Adipose tissue (tissue), 3 donors: ENCODE results near the gene ENPP6. TPM values are rescaled to one million over a fixed set of nuclear protein-coding genes. Genes with fewer than 3 reads are reported as not detected.
"Not testable (repeated sequence)": the region's sequence is repeated elsewhere in the genome, so short reads cannot be mapped to it uniquely, and the experiment has no call there.

Experiments
- H3K27ac ChIP-seq: one replicate; pipeline ENCODE4 v1.5.1; 2013; ENCODE audit warnings: low read depth, low read length
- WGBS, 3 donors: extraction: QIAGEN DNeasy Blood & Tissue Kit; methylation state at CpG; one replicate each; pipeline ENCODE4 v1.1.7; 2013; 5-methylcytosine and 5-hydroxymethylcytosine counted together
- polyA plus RNA-seq, 3 donors: library from polyadenylated mRNA; stranded (reverse); fragments of 200-250 nt; gene quantifications; one replicate each; pipeline ENCODE4 v1.2.3, GENCODE V29; 2013
- donor health status: healthy with polysubstance abuse.
- donor health status: Bipolar disorder and iron deficiency.
- donor health status: healthy.

ENPP6 gene
- polyA plus RNA-seq, 3 donors: 0.02 to 0.11 (median 0.03) TPM

DNA sequence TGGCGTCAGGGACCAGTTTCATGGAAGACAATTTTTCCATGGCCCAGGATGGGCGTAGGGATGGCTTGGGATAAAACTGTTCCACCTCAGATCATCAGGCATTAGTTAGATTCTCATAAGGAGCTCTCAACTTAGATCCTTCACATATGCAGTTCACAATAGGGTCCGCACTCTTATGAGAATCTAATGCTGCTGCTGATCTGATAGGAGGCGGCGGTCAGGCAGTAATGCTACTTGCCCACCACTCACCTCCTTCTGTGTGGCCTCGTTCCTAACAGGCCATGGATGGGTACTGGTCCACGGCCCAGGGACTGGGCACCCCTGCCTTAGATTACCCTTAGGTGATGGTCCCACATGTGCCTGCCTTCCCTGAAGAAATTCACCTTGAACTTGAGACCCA lies 28.8 kb upstream of the ENPP6 start:
- H3K27ac ChIP-seq: no peak overlapping the region
- 90 to 96% (median 93%) methylated on average over 7 of the region's 7 CpGs for whole genome bisulfite sequencing, 3 donors

DNA sequence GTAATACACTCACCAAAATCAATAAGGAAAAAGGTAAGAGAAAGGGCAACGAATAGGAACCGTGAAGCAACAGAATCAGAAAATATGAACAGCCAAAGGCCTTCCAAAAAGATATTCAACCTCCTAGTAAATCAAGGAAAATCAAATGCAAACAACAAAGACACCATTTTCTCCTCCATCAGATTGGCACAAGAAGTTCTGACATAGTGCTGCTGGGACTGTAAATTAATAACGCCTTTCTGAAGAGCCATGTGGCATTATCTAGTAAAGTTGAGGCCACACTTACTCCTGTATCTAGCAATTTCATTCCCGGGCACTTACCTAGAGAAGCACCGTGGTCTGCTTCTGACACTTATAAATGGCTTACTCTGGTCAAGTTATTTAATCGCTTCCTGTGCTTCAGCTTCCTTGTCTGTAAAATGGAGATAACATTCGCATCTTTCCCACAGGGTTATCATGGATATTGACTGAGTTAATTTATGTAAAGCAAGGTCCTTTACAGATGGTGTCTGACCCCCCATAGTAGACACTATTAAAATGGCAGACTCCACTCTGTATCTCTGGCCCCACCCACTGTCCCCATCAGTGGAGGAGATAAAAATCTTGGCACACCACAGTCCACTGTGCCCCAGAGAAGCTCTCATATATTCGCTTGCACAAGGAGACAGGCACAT lies 20.5 kb upstream of the ENPP6 start:
- WGBS, 3 donors: 59 to 69% (median 65%) methylated on average over 8 of the region's 8 CpGs
- H3K27ac ChIP-seq: no peak overlapping the region

DNA sequence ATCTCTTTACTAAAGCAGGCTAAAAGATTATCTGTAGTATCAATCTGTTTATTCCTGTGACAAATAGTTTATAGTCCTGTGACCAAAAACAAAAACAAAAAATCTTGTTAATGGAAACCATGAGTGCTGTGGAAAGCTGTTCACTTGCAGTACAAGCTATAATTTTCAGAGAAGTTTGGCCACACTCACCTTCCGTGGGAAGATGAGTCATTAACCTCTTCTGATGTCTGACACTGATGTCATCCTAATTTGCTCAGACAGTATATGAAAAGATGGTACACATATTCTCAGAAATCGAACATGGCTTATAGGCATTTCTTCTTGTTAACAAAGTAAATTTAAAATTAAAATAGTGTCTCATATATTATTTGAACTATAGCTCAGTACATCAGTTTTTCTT lies 19.9 kb upstream of the ENPP6 start:
- H3K27ac ChIP-seq: no peak overlapping the region
- WGBS, 3 donors: 56 to 57% (median 56%) methylated on average over 2 of the region's 2 CpGs

DNA sequence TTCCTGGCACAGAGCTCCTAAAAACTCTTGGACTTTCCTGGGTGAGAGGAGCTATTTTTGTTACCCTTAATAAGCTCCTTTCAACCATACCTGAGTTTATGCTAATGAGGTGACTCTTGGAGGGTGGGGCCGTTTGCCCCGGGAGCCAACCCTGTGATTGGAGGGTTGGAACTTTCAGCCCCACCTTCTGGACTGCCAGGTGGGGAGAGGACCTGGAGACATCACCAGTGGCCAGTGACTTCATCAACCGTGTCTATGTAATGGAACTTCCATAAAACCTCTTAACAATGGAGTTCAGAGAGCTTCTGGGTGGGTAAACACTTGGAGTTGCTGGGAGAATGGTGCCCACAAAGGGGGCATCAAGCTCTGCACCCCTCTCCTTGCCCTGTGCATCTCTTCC lies 17.9 kb upstream of the ENPP6 start:
- H3K27ac ChIP-seq: no peak overlapping the region
- WGBS, 3 donors: 78 to 89% (median 83%) methylated on average over 3 of the region's 3 CpGs

DNA sequence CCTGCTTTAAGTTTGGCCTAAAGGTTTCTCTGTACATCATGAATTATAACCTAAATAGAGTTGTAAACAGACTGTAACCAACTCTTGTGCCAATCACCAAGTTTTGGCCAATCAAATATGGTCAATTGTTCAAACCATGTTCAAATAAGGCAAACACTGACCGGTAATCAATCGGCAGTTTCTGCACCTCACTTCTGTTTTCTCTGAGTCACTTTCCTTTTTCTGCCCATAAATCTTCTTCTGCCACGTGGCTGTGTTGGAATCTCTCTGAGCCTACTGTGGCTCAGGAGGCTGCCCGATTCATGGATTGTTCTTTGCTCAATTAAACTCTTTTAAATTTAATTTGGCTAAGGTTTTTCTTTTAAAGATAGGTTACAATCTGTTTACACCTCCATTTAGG lies 16.5 kb upstream of the ENPP6 start:
- 67 to 84% (median 69%) methylated on average over 4 of the region's 4 CpGs for WGBS, 3 donors
- H3K27ac ChIP-seq: no peak overlapping the region

DNA sequence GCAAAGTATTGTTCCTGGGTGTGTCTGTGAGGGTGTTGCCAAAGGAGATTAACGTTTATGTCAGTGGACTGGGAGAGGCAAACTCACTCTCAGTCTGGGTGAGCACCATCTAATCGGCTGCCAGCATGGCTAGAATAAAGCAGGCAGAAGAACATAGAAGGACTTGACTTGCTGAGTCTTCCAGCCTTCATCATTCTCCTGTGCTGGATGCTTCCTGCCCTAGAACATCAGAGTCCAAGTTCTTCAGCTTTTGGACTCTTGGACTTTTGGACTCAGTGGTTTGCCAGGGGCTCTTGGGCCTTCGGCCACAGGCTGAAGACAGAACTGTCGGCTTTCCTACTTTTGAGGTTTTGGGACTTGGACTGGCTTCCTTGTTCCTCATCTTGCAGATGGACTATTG lies 15.3 kb upstream of the ENPP6 start:
- H3K27ac ChIP-seq: no peak overlapping the region
- WGBS, 3 donors: 72 to 81% (median 75%) methylated on average over 4 of the region's 4 CpGs

DNA sequence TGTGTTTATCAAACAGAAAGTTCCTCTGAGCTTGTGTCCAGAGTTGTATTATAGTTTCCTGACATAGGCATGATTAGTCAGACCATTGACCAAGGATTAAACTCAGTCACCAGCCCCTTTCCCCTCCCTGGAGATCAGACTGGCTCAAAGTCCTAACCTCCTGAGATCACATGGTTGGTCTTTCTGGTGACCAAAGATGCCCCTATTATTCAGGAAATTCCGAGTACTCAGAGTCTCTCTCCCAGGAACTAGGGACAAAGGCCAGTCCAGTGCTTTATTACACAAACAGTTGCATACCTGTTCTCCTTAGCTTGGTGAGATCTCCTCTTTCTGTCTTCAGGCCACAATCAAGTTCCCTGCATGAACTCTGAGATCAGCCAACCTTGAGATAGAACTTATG lies 14.5 kb upstream of the ENPP6 start:
- WGBS, 3 donors: 75 to 89% (median 84%) methylated on average over 1 of the region's 1 CpG
- no peak overlapping the region for H3K27ac ChIP-seq

DNA sequence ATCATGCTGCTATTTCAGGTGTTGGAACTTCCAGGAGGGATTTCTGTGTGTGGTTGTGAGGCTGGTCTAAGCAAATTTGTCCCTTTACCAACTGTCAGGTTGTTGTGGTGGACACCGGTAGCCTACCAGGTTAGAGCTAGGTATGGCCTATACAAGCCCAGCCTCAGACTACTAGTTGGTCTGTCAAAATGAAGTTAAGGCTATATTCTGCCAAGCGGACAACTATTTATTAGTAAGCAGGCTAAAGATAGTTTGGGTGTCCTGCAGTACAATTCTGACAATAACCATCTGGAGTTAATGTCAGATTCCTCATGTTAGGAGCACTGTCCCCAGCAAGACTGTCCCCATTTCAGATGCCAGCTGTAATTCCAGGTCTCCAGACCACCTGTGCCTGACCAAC lies 13.9 kb upstream of the ENPP6 start:
- WGBS, 3 donors: 95 to 98% (median 95%) methylated on average over 2 of the region's 2 CpGs
- no peak overlapping the region for H3K27ac ChIP-seq

DNA sequence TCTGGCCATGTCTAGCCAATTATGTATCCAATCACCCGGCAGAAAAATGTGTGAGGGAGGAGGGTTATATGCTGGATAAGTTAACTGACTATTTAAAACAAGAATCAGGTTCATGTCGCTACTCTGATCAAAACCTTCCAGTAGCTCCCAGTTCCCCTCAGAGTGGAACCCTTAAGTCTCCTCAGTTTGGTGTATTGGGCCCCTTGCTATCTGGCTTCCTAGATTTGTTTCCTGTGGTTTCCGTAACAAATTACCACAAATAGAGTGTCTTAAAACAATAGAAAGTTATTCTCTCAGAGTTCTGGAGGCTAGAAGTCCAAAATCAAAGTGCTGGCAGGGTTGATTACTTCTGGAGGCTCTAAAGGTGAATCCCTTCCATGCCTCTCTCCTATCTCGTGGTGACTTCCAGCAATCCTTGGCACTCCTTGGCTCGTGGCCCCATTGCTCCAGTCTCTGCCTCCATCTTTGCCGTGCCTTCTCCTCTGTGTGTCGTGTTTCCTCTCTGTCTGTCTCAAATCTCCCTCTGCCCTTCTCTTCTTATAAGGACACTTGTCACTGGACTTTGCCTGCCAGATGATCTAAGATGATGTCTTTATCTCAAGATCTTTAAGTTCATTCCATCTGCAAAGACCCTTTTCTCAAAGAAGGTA lies 10.5 kb upstream of the ENPP6 start:
- 66 to 82% (median 70%) methylated on average over 7 of the region's 7 CpGs for WGBS, 3 donors
- H3K27ac ChIP-seq: no peak overlapping the region

DNA sequence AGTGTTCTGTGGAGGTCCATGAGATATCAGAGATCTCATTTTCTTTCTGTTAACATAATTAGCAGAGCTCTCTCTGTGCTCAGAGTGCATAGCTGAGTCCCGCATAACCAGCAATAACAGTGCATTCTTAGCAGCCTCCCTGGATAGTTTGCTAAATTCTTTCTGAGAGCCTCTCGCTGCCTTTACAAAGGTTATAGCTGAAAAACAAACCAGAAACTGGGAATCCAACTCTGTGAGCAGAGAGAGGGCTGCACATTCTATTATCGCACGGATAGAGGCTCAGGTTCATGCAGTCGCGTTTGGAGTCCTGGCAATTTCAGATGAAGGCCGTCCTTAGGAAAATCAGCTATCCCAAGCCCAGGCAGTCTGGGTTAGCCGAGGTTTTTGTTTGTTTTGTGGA lies 1.2 kb downstream of the ENPP6 start:
- 59 to 72% (median 63%) methylated on average over 8 of the region's 8 CpGs for WGBS, 3 donors
- no peak overlapping the region for H3K27ac ChIP-seq

DNA sequence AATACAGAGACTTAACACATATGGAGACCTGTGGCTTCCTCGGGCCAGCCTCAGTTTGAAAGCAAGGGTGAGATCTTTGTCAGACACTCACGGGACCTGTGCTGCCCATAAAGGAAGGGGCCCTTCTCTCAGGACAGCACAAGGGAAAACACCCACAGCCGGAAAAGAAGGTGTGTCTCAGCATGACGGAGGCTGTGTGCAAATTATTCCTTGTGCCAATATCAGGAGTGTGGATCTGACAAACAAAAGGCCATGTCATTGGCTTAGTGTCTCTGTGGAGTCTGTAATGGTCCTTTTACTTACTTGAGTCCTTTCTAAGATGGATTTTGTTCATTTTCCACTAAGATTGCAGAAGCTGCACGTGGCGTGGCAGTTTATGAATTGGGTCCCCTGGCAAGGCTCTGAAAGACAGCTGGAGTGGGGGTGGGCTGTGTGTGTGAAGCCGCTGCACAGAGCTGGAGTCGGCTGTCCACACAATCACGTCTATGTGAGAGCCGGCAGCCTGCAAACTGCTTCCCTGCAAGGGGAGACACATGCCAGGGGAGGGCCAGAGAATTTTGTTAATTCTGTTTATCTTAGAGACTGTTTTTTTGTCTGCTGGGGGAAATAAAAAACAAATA lies 1.9 kb downstream of the ENPP6 start:
- WGBS, 3 donors: 54 to 66% (median 60%) methylated on average over 10 of the region's 10 CpGs
- no peak overlapping the region for H3K27ac ChIP-seq

DNA sequence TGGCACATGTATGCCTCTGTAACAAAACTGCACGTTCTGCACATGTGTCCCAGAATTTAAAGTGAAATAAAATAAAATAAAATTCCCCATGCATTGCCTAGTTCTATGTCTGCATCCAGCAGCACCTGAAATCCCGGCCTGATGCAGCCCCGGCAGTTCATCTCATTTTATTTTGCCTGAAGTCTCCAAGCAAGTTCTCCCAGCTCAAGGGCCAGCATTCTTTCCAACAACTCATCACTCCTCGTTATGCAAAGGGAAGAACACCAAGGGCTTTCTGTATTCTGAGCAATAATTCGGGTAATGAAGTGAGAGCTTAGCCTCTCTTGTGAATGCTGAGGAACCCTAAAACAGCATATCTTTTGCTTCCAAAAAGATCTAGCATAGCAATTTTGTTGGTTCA lies 2.7 kb downstream of the ENPP6 start:
- WGBS, 3 donors: 89 to 92% (median 90%) methylated on average over 5 of the region's 5 CpGs
- no peak overlapping the region for H3K27ac ChIP-seq

DNA sequence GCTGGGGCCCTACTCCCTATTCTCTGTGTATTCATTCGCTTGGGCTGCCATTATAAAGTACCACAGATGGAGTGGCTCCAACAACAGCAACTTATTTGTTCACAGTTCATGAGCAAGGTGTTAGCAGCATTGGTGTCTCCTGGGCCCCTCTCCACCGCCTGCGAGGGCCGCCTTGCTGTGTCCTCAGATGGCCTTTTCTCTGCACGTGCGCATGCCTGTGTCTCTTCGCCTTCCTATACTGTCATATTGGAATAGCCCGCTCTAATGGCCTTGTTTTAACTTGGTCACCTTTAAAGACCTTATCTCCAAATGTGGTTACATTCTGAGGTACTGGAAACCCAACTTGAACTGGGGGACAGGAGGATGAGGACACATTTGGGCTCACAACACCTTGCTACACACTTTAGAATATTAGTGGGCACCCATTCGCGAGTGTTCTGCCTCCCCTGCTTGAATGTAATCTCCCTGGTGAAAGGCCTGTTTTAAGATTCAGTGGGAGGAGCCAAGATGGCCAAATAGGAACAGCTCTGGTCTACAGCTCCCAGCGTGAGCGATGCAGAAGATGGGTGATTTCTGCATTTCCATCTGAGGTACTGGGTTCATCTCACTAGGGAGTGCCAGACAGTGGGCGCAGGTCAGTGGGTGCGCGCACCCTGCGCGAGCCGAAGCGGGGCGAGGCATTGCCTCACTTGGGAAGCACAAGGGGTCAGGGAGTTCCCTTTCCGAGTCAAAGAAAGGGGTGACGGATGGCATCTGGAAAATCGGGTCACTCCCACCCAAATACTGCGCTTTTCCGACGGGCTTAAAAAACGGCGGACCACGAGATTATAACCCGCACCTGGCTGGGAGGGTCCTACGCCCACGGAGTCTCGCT lies 9.7 kb downstream of the ENPP6 start:
- 85 to 90% (median 89%) methylated on average over 31 to 33 of the region's 33 CpGs for WGBS, 3 donors

DNA sequence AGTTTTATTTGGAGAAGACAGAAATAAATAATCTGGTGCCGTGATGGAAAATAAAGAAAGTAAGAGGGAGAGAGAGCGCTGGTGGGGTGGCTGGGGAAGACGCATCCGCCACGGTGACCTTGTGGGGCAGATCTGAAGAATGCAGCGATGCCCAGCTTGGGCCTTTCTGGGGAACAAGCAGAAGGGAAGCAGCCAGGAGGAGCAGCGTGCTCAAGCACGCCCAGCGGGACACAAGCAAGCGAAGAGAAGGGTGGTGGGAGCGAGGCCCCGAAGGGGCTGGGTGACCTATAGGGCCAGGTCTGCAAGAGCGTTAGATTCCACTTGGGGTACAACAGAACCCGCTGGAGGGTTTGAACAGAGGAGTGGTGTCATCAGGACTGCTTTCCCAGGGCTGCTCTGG lies 12.4 kb downstream of the ENPP6 start:
- WGBS, 3 donors: 94 to 96% (median 95%) methylated on average over 14 of the region's 14 CpGs
- H3K27ac ChIP-seq: no peak overlapping the region

More for the DNA sequence above, 9.7 kb downstream of the ENPP6 start:
- not testable (repeated sequence) for H3K27ac ChIP-seq

DNA sequence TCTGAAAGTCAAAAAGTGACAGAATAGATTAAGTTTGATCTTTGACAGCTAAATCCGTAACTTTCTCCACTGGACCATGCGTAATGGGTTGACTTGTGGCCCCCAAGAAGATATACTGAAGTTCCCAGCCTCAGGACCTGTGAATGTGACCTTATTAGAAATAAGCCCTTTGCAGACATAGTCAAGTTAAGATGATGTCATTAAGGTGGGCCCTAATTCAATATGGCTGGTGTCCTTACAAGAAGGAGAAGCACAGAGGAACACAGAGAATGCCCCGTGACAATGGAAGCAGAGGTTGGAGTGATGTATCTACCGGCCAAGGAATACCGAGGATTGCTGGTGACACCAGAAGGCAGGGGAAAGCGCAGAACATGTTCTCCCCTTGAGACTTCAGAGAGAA lies 14.4 kb downstream of the ENPP6 start:
- WGBS, 3 donors: 94 to 97% (median 96%) methylated on average over 6 of the region's 6 CpGs
- no peak overlapping the region for H3K27ac ChIP-seq

DNA sequence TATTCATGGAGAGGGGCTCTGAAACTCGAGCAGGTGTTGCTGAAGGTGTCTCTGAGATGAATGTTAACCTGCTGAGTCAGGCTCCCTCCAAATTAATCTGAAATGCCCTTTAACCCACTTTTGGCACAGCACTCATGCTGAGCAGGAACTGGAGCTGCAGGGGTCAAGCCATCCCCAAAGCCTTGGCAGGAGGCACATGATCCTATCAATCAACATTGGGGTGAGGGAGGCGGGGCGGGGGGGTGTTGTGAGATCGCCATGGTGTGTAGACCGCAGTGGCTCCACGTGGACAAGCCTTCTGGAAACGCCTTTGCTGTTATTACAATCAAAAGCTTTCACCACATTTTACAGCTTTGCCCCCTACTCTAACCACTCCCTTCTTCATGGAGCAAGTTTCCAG lies 16.5 kb downstream of the ENPP6 start:
- H3K27ac ChIP-seq: no peak overlapping the region
- 33 to 78% (median 62%) methylated on average over 7 of the region's 7 CpGs for WGBS, 3 donors

DNA sequence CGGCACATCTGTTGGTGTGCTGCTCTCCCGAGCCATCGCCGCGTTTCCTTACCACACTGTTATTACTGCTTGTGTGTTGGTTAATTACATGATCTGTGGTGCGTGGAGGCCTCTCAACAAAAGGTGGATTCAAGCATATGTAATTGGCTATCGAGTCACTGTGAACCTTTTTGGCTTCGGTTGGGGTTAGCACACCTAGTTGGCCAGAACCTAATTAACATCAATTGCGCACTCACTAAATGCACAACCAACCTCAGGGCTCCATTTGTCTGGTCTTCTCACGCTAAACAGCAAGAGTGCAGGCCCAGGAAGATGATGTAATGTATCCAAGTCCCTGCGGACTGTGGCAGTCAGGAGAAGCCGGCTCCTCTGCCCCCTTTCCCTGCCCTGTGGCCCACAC lies 17.4 kb downstream of the ENPP6 start:
- 77 to 87% (median 85%) methylated on average over 12 of the region's 12 CpGs for WGBS, 3 donors
- no peak overlapping the region for H3K27ac ChIP-seq

DNA sequence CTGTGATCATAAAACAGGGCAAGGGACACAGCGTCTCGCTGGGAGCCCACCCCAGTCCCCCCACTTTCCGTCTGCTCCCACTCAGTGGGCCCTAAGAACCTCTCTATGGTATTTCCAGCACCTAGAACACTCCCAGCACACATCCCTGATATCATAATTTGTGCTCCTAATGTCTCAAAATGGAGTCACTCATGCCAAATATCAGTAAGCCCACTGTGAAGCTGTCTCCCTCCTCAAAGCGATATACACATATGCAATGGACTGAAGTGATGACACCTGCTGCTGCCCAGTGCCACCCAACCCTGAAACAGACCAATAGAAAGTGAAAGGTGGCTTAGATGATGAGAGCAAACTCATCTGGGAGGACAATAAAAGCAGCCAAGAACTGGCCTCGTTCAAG lies 17.9 kb downstream of the ENPP6 start:
- H3K27ac ChIP-seq: no peak overlapping the region
- WGBS, 3 donors: 92 to 97% (median 94%) methylated on average over 5 of the region's 5 CpGs

DNA sequence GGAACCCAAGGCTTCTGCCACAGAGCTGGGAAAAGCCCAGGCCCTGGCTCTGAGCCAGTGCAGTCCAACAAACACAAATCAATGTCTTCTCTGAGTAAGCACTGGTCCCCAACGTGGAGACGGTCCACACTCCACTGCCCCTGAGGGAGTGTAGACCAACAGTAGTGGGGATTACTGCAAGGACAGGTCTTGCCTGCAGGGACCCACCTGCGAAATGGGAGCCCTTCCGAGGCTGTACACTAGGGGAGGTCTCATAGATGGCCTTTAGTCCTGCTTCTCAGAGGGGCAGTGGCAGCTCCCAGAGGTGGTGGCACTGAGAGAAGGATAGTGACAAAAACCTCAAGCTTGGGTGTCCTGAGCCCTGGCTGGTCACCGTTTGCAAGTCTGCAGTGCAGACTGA lies 19.5 kb downstream of the ENPP6 start:
- WGBS, 3 donors: 59 to 78% (median 65%) methylated on average over 5 of the region's 5 CpGs

More for the DNA sequence above, 19.5 kb downstream of the ENPP6 start:
- no peak overlapping the region for H3K27ac ChIP-seq
